HepG2 (cell line): ENCODE data around the gene MARCHF4. TPM values are rescaled to one million over a fixed set of nuclear protein-coding genes. Genes with fewer than 3 reads are reported as not detected.

Source experiments
- ATAC-seq: fragments of 200-7000 bp; cut with Tn5 transposase; 3 replicates; pipeline ENCODE4 v1.9.1; 2020; ENCODE audit warnings: mild to moderate bottlenecking, moderate library complexity
- BruUV-seq: library from RNA; stranded (reverse); fragments of 400-500 nt; replicated peaks from 2 replicates; lab custom pipeline; 2021; lab: Mats Ljungman, UMichigan
- CTCF ChIA-PET: fragments of 300-600 bp; formaldehyde crosslinking; extraction: SDS; loops from one replicate; lab custom pipeline; 2021; ENCODE audit warnings: low total read pairs, inconsistent platforms, low intra/inter-chr PET ratio; lab: Yijun Ruan, JAX
- POLR2A ChIA-PET: fragments of 350-600 bp; sonication (Branson Sonifier 250); formaldehyde crosslinking; loops from one replicate; lab custom pipeline; 2020; ENCODE audit warnings: antibody characterized with exemption, inconsistent platforms; lab: Yijun Ruan, JAX
- DNase-seq: peaks from one replicate; pipeline ENCODE4 v3.0.0-alpha.2; 2015; ENCODE audit warnings: low spot score
- FAIRE-seq: peaks from 3 replicates; lab custom pipeline; 2011; peaks lifted over from hg19 to GRCh38; lab: Jason Lieb, UNC
- H2AFZ ChIP-seq: one replicate; pipeline ENCODE4 v1.6.1; 2011; ENCODE audit warnings: low read length, inconsistent platforms
- H3K27ac ChIP-seq: fragments of 300-600 bp; 3 replicates; pipeline ENCODE4 v1.8.0; 2011; ENCODE audit warnings: mixed run types, mild to moderate bottlenecking, mixed read lengths, low read length, inconsistent platforms; ENCODE audit not compliant: insufficient read depth; ENCODE audit errors: extremely low read length
- H3K27me3 ChIP-seq, 2 experiments: fragments of 200-600 bp in 1 of 2; 2 replicates in 1 of 2; 3 replicates in 1 of 2; pipeline versions ENCODE4 v1.6.0 to v1.8.0; 2011; ENCODE audit warnings: low read length in 2 of 2, mild to moderate bottlenecking in 2 of 2, moderate library complexity in 2 of 2, inconsistent platforms in 1 of 2; ENCODE audit not compliant: insufficient read depth in 2 of 2, control insufficient read depth in 1 of 2
- H3K36me3 ChIP-seq, 2 experiments: fragments of 200-600 bp in 1 of 2; replicated peaks in 1 of 2; 2 replicates in 1 of 2; 3 replicates in 1 of 2; pipeline versions ENCODE4 v1.5.1 to v1.8.0; 2011; ENCODE audit warnings: low read length in 2 of 2, inconsistent platforms in 1 of 2; ENCODE audit not compliant: insufficient read depth in 2 of 2, control insufficient read depth in 1 of 2
- H3K4me1 ChIP-seq: 2 replicates; pipeline ENCODE4 v1.5.1; 2012; ENCODE audit warnings: low read length, inconsistent platforms; ENCODE audit not compliant: insufficient read depth
- H3K4me2 ChIP-seq: 2 replicates; pipeline ENCODE4 v1.6.0; 2011; ENCODE audit warnings: low read depth, low read length, inconsistent platforms
- H3K4me3 ChIP-seq, 3 experiments: fragments of 200-600 bp in 1 of 3; sonication (generic), shearing (Covaris generic) in 1 of 3; replicated peaks in 1 of 3; 2 replicates each; pipeline ENCODE4 v1.5.1; 2011 to 2016; ENCODE audit warnings: low read length in 3 of 3, inconsistent platforms in 2 of 3, low read depth in 2 of 3, mild to moderate bottlenecking in 2 of 3, control low read depth in 1 of 3, mixed read lengths in 1 of 3; ENCODE audit not compliant: insufficient read depth in 1 of 3
- H3K79me2 ChIP-seq: one replicate; pipeline ENCODE4 v1.6.1; 2011; ENCODE audit warnings: low read length, inconsistent platforms; ENCODE audit not compliant: insufficient read depth
- H3K9ac ChIP-seq: 2 replicates; pipeline ENCODE4 v1.6.0; 2011; ENCODE audit warnings: mild to moderate bottlenecking, low read depth, low read length, inconsistent platforms; ENCODE audit not compliant: insufficient read depth
- H3K9me3 ChIP-seq: 2 replicates; pipeline ENCODE4 v1.5.1; 2012; ENCODE audit warnings: mild to moderate bottlenecking, low read length
- H4K20me1 ChIP-seq: 2 replicates; pipeline ENCODE4 v1.6.0; 2011; ENCODE audit warnings: inconsistent platforms, mild to moderate bottlenecking, low read length, moderate library complexity; ENCODE audit not compliant: insufficient read depth
- FOXJ3 ChIP-seq: sonication (generic); formaldehyde crosslinking; IDR thresholded peaks from 2 replicates; pipeline ENCODE4 v1.4.0; 2020; ENCODE audit warnings: missing genetic modification reagents, mild to moderate bottlenecking, borderline replicate concordance
- MIER3 ChIP-seq: IDR thresholded peaks from 2 replicates; pipeline ENCODE4 v1.6.1; 2016; ENCODE audit warnings: missing compliant biosample characterization, borderline replicate concordance
- MYNN ChIP-seq: sonication (generic); formaldehyde crosslinking; IDR thresholded peaks from 2 replicates; pipeline ENCODE4 v1.4.0; 2020; ENCODE audit warnings: mild to moderate bottlenecking, low read depth, missing genetic modification reagents
- NFYC ChIP-seq: IDR thresholded peaks from 2 replicates; pipeline ENCODE4 v1.6.1; 2016; ENCODE audit warnings: missing genetic modification reagents, missing compliant biosample characterization
- ONECUT2 ChIP-seq: sonication (generic); formaldehyde crosslinking; IDR thresholded peaks from 2 replicates; pipeline ENCODE4 v1.4.0; 2020; ENCODE audit warnings: missing genetic modification reagents
- PHF21A ChIP-seq: sonication (generic); formaldehyde crosslinking; IDR thresholded peaks from 2 replicates; pipeline ENCODE4 v1.5.0; 2020; ENCODE audit warnings: mild to moderate bottlenecking, missing genetic modification reagents
- RARA ChIP-seq: IDR thresholded peaks from 2 replicates; pipeline ENCODE4 v1.6.1; 2016; ENCODE audit warnings: missing genetic modification reagents, missing compliant biosample characterization
- SMAD9 ChIP-seq: sonication (generic); formaldehyde crosslinking; IDR thresholded peaks from 2 replicates; pipeline ENCODE4 v1.5.1; 2020; ENCODE audit warnings: mild to moderate bottlenecking, missing genetic modification reagents
- YEATS2 ChIP-seq: sonication (generic); formaldehyde crosslinking; IDR thresholded peaks from 2 replicates; pipeline ENCODE4 v1.4.0; 2020; ENCODE audit warnings: missing genetic modification reagents, borderline replicate concordance
- ZC3H13 ChIP-seq: sonication (generic); formaldehyde crosslinking; IDR thresholded peaks from 2 replicates; pipeline ENCODE4 v1.8.1; 2023; ENCODE audit warnings: mild to moderate bottlenecking, missing genetic modification reagents, moderate library complexity
- ZMYM4 ChIP-seq: sonication (generic); formaldehyde crosslinking; IDR thresholded peaks from 2 replicates; pipeline ENCODE4 v1.8.1; 2023; ENCODE audit warnings: mild to moderate bottlenecking, missing genetic modification reagents
- ZNF331 ChIP-seq: sonication (generic); formaldehyde crosslinking; IDR thresholded peaks from 2 replicates; pipeline ENCODE4 v1.4.0; 2020; ENCODE audit warnings: missing genetic modification reagents
- ZNF441 ChIP-seq: sonication (generic); formaldehyde crosslinking; IDR thresholded peaks from 2 replicates; pipeline ENCODE4 v1.7.0; 2021; ENCODE audit warnings: missing genetic modification reagents, borderline replicate concordance
- ZNF720 ChIP-seq: sonication (generic); formaldehyde crosslinking; IDR thresholded peaks from 2 replicates; pipeline ENCODE4 v1.4.0; 2020; ENCODE audit warnings: missing genetic modification reagents
- ZNF777 ChIP-seq: sonication (generic); formaldehyde crosslinking; IDR thresholded peaks from 2 replicates; pipeline ENCODE4 v1.4.0; 2020; ENCODE audit warnings: missing genetic modification reagents
- WGBS: methylation state at CpG from one replicate; pipeline ENCODE4 v1.1.6; 2017; ENCODE audit warnings: low lambda C conversion rate; 5-methylcytosine and 5-hydroxymethylcytosine counted together
- in situ Hi-C: cut with HindIII; loops from 2 replicates; pipeline ENCODE4 v1.10.0; 2017; ENCODE audit warnings: low pct_unique_long_range_greater_than_20kb; ENCODE audit not compliant: extremely low pct_ligation_motif_present
- intact Hi-C: fragments of 100-400 bp; cut with micrococcal nuclease; formaldehyde crosslinking; loops from one replicate; pipeline ENCODE4 v1.10.0; 2022; ENCODE audit not compliant: unreplicated experiment
- polyA plus RNA-seq, 8 experiments: library from polyadenylated mRNA; depleted of rRNA in 3 of 8; stranded (reverse) in 7 of 8; unstranded in 1 of 8; fragments of >200 nt; fragmentation: Illumina TruSeq in 4 of 8; extraction: Trizol in 4 of 8; gene quantifications; 2 replicates each; pipeline versions ENCODE4 v1.2.1 to v1.2.3, GENCODE V29; 2011 to 2016; ENCODE audit warnings: low read depth in 4 of 8, missing spikeins in 1 of 8, mixed read lengths in 1 of 8; ENCODE audit not compliant: insufficient read depth in 1 of 8
- total RNA-seq, 5 experiments: library from RNA; depleted of rRNA; stranded (reverse); fragments of >200 nt; fragmentation: Illumina TruSeq; extraction: Trizol; gene quantifications; 2 replicates each; pipeline ENCODE4 v1.2.3, GENCODE V29; 2016; ENCODE audit warnings: low read depth in 1 of 5
- TF ChIP-seq, protein P1 (sequence below): sonication (generic); formaldehyde crosslinking; IDR thresholded peaks from 2 replicates; pipeline ENCODE4 v1.8.0; 2022; ENCODE audit warnings: mild to moderate bottlenecking, missing genetic modification reagents; ENCODE audit not compliant: insufficient replicate concordance
- TF ChIP-seq, protein P2 (sequence below): sonication (generic); formaldehyde crosslinking; IDR thresholded peaks from 2 replicates; pipeline ENCODE4 v1.5.0; 2020; ENCODE audit warnings: missing genetic modification reagents
- TF ChIP-seq, protein P3 (sequence below): sonication (generic); formaldehyde crosslinking; IDR thresholded peaks from 2 replicates; pipeline ENCODE4 v1.8.0; 2022; ENCODE audit warnings: mild to moderate bottlenecking, missing genetic modification reagents
- TF ChIP-seq, protein P4 (sequence below): sonication (generic); formaldehyde crosslinking; IDR thresholded peaks from 2 replicates; pipeline ENCODE4 v1.4.0; 2020; ENCODE audit warnings: missing genetic modification reagents; ENCODE audit errors: not compliant biosample characterization

The MARCHF4 gene
- total and polyA plus RNA-seq, 2 of the 13 experiments (the other 11 are each of a cell fraction or from before 2014, with no cell fraction given) = not detected

DNA sequence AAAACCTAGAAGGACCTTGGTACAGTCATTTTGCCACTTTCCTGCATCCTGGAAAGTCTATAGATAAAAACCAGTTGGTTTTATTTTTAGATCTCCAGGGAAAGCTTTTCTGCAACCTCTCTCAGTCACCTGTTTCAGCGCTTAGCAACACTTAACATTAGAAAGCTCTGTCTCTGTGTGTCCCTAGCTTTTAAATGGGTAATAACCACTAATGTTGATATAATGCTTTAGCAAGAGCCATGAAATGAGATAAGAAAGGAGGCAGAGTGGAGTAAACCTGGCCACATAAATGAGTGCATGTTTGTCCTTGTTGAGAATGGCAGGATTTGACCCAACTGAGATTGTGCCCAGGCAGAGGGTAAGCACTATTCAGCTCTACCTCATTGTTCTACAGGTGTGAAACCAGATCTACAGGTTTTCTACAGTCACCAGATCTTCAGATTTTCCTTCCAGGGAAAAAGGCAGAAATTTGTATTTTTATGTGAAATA lies 44.8 kb downstream of the MARCHF4 start:
- no peaks in the 10 kb centered on the region for H4K20me1 ChIP-seq
- in situ Hi-C loops (no loop called here), intact Hi-C loops (no loop called here)
- H3K4me2 ChIP-seq = no peak overlapping the region
- no TSS peak for BruUV-seq
- H3K27me3 ChIP-seq = peaks cover 0 to 4% of the 10 kb centered on the region in 2 experiments; a peak in 1 of 5 replicates
- no peak overlapping the region for H3K4me3 ChIP-seq
- TF ChIP-seq ZNF331 (CRISPR knock-in tag) (no peak), RARA (no peak), ZNF441 (CRISPR knock-in tag) (no peak), ZNF720 (no peak), FOXJ3 (CRISPR knock-in tag) (no peak), SMAD9 (no peak), PHF21A (no peak), MIER3 (CRISPR knock-in tag) (no peak), ZC3H13 (CRISPR knock-in tag) (no peak), MYNN (CRISPR knock-in tag) (no peak), NFYC (no peak), ZMYM4 (CRISPR knock-in tag) (no peak), ONECUT2 (CRISPR knock-in tag) (no peak), YEATS2 (CRISPR knock-in tag) (no peak), ZNF777 (CRISPR knock-in tag) (no peak)
- TF ChIP-seq, protein P1, sequence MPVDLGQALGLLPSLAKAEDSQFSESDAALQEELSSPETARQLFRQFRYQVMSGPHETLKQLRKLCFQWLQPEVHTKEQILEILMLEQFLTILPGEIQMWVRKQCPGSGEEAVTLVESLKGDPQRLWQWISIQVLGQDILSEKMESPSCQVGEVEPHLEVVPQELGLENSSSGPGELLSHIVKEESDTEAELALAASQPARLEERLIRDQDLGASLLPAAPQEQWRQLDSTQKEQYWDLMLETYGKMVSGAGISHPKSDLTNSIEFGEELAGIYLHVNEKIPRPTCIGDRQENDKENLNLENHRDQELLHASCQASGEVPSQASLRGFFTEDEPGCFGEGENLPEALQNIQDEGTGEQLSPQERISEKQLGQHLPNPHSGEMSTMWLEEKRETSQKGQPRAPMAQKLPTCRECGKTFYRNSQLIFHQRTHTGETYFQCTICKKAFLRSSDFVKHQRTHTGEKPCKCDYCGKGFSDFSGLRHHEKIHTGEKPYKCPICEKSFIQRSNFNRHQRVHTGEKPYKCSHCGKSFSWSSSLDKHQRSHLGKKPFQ = no peak
- TF ChIP-seq, protein P2, sequence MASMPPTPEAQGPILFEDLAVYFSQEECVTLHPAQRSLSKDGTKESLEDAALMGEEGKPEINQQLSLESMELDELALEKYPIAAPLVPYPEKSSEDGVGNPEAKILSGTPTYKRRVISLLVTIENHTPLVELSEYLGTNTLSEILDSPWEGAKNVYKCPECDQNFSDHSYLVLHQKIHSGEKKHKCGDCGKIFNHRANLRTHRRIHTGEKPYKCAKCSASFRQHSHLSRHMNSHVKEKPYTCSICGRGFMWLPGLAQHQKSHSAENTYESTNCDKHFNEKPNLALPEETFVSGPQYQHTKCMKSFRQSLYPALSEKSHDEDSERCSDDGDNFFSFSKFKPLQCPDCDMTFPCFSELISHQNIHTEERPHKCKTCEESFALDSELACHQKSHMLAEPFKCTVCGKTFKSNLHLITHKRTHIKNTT (CRISPR knock-in tag) = no peak
- TF ChIP-seq, protein P3, sequence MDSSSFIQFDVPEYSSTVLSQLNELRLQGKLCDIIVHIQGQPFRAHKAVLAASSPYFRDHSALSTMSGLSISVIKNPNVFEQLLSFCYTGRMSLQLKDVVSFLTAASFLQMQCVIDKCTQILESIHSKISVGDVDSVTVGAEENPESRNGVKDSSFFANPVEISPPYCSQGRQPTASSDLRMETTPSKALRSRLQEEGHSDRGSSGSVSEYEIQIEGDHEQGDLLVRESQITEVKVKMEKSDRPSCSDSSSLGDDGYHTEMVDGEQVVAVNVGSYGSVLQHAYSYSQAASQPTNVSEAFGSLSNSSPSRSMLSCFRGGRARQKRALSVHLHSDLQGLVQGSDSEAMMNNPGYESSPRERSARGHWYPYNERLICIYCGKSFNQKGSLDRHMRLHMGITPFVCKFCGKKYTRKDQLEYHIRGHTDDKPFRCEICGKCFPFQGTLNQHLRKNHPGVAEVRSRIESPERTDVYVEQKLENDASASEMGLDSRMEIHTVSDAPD (CRISPR knock-in tag) = no peak
- TF ChIP-seq, protein P4, sequence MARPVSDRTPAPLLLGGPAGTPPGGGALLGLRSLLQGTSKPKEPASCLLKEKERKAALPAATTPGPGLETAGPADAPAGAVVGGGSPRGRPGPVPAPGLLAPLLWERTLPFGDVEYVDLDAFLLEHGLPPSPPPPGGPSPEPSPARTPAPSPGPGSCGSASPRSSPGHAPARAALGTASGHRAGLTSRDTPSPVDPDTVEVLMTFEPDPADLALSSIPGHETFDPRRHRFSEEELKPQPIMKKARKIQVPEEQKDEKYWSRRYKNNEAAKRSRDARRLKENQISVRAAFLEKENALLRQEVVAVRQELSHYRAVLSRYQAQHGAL = no peak
- no peak for FAIRE-seq
- 24% methylated on average over 1 of the region's 1 CpG for WGBS
- ChIA-PET CTCF (no interaction called here), POLR2A (no interaction called here)
- DNase-seq = no peak
- no peaks in the 10 kb centered on the region for H3K4me1 ChIP-seq
- no peak overlapping the region for H3K27ac ChIP-seq
- no peaks in the 10 kb centered on the region for H3K36me3 ChIP-seq
- no peaks in the 10 kb centered on the region for H3K9me3 ChIP-seq
- no peak overlapping the region for H3K9ac ChIP-seq
- H2AFZ ChIP-seq = no peak overlapping the region
- no peaks in the 10 kb centered on the region for H3K79me2 ChIP-seq
- ATAC-seq = no peak
